Thoracic aorta (tissue), 2 donors: ENCODE data around the gene C17orf67. TPM values are rescaled to one million over a fixed set of nuclear protein-coding genes. Genes with fewer than 3 reads are reported as not detected.

ENCODE experiments used
- ATAC-seq: fragments of 150-250 bp; one replicate; pipeline ENCODE4 v1.8.0; 2017; ENCODE audit warnings: low read depth; ENCODE audit not compliant: insufficient number of reproducible peaks, low FRiP score
- DNase-seq: peaks from one replicate; pipeline ENCODE4 v3.0.0-alpha.2; 2020; ENCODE audit warnings: low spot score
- H3K27ac ChIP-seq, 2 donors: fragments of 200-600 bp; sonication (generic); 1 replicate in 1 of 2; 2 replicates in 1 of 2; pipeline ENCODE4 v1.5.1; 2016; ENCODE audit warnings: mild to moderate bottlenecking in 2 of 2, moderate library complexity in 2 of 2
- H3K27me3 ChIP-seq: fragments of 200-600 bp; sonication (generic); replicated peaks from 2 replicates; pipeline ENCODE4 v1.6.0; 2016; ENCODE audit warnings: mild to moderate bottlenecking; ENCODE audit not compliant: insufficient read depth
- H3K36me3 ChIP-seq: fragments of 200-600 bp; sonication (generic); one replicate; pipeline ENCODE4 v1.5.1; 2016
- H3K4me1 ChIP-seq, 2 donors: fragments of 200-600 bp; sonication (generic); 1 replicate in 1 of 2; 2 replicates in 1 of 2; pipeline versions ENCODE4 v1.5.1 to v1.6.0; 2016; ENCODE audit warnings: low read depth in 2 of 2, mild to moderate bottlenecking in 1 of 2; ENCODE audit not compliant: control insufficient read depth in 1 of 2
- H3K4me3 ChIP-seq: fragments of 200-600 bp; sonication (generic); 2 replicates; pipeline ENCODE4 v1.5.1; 2016; ENCODE audit warnings: mild to moderate bottlenecking
- H3K9me3 ChIP-seq: fragments of 200-600 bp; sonication (generic); 2 replicates; pipeline ENCODE4 v1.5.1; 2016
- total RNA-seq, 2 donors: library from RNA; depleted of rRNA; stranded (reverse); fragments of >200 nt; gene quantifications; one replicate each; pipeline versions ENCODE4 v1.1.0 to v1.2.3, GENCODE V29; 2016
- TF ChIP-seq, protein P1 (sequence below): fragments of 200-600 bp; sonication (generic); IDR thresholded peaks from one replicate; pipeline ENCODE4 v1.5.1; 2019; ENCODE audit warnings: antibody characterized with exemption

Gene C17orf67
- total RNA-seq, 2 donors from 2014 or later: 1.3 to 2.4 TPM

DNA sequence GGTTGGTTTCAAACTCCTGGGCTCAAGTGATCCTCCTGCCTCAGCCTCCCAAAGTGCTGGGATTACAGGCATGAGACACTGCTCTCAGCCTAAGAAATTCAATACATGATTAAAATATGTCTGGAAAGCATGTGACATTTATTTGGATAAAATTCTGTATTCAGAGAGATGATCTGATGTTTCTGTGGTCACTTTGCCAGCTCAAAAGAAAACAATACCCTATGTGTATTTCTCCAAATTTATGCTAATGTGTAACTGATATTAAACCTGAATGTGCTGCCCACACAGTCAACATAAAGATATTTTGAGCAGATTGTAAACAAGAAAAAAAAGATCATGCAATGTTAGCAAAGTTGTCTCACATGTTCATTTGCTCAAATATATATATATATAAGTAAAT is 16.7 kb downstream of the C17orf67 start:
- Histone ChIP-seq H3K27ac (no peak overlapping the region), H3K9me3 (no peaks in the 10 kb centered on the region), H3K4me3 (no peak overlapping the region), H3K4me1 (peaks cover 0 to 4% of the 10 kb centered on the region in 2 donors), H3K36me3 (no peaks in the 10 kb centered on the region), H3K27me3 (no peaks in the 10 kb centered on the region)
- DNase-seq (no peak), ATAC-seq (no peak)
- TF ChIP-seq, protein P1, sequence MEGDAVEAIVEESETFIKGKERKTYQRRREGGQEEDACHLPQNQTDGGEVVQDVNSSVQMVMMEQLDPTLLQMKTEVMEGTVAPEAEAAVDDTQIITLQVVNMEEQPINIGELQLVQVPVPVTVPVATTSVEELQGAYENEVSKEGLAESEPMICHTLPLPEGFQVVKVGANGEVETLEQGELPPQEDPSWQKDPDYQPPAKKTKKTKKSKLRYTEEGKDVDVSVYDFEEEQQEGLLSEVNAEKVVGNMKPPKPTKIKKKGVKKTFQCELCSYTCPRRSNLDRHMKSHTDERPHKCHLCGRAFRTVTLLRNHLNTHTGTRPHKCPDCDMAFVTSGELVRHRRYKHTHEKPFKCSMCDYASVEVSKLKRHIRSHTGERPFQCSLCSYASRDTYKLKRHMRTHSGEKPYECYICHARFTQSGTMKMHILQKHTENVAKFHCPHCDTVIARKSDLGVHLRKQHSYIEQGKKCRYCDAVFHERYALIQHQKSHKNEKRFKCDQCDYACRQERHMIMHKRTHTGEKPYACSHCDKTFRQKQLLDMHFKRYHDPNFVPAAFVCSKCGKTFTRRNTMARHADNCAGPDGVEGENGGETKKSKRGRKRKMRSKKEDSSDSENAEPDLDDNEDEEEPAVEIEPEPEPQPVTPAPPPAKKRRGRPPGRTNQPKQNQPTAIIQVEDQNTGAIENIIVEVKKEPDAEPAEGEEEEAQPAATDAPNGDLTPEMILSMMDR: no peak

DNA sequence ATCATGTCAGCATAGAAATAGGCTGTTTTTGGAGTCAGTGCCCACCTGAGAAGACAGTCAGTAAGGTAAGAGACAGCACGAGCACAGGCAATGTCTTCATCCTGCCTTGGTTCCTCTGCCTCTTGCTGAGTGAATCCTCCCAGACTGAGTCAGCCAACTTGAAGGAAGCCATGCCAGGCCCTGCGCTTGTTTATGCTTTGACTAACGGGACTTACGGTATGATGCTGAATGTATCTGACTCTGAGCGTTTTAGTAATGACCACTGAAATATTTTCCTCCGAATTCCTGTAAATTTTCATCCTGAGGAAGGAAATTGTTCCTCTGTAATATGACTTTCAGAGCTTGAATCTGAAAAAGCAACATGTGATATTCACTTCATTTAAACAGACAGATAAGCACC is 18.0 kb downstream of the C17orf67 start:
- TF ChIP-seq, protein P1: no peak
- ATAC-seq: no peak

DNA sequence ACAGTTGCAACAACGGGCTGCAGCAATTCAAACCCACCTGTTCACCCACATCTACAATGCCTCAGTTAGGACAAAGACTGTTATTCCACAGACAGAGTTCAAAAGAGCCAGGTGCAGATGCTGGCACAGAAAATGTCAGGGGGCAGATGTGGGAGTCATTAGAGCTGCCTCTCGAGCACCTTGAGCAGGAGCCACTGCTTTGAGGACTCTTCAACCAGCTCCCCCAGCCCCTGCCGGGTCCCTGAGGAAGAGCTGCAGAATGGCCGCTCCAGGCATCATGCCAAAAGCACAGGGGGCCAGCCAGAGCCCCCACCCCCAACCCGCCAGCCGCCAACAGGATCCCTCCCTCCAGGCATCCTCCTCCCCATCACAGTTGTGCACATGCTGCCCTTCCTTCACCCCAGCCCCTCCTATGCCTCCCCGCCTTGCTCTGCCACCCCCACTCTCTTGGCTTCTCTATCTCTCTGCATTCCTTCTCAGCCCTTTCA is 20.8 kb downstream of the C17orf67 start:
- H3K27ac ChIP-seq: no peak overlapping the region
- H3K4me1 ChIP-seq: no peaks in the 10 kb centered on the region
- TF ChIP-seq, protein P1: no peak
- no peaks in the 10 kb centered on the region for H3K36me3 ChIP-seq
- no peaks in the 10 kb centered on the region for H3K9me3 ChIP-seq
- no peaks in the 10 kb centered on the region for H3K27me3 ChIP-seq
- DNase-seq (no peak), ATAC-seq (no peak)
- no peak overlapping the region for H3K4me3 ChIP-seq

More for the DNA sequence above, 18.0 kb downstream of the C17orf67 start:
- Histone ChIP-seq H3K36me3 (no peaks in the 10 kb centered on the region), H3K4me3 (no peak overlapping the region), H3K27me3 (no peaks in the 10 kb centered on the region), H3K4me1 (peaks cover 0 to 4% of the 10 kb centered on the region in 2 donors), H3K27ac (no peak overlapping the region), H3K9me3 (no peaks in the 10 kb centered on the region)
- DNase-seq: no peak

DNA sequence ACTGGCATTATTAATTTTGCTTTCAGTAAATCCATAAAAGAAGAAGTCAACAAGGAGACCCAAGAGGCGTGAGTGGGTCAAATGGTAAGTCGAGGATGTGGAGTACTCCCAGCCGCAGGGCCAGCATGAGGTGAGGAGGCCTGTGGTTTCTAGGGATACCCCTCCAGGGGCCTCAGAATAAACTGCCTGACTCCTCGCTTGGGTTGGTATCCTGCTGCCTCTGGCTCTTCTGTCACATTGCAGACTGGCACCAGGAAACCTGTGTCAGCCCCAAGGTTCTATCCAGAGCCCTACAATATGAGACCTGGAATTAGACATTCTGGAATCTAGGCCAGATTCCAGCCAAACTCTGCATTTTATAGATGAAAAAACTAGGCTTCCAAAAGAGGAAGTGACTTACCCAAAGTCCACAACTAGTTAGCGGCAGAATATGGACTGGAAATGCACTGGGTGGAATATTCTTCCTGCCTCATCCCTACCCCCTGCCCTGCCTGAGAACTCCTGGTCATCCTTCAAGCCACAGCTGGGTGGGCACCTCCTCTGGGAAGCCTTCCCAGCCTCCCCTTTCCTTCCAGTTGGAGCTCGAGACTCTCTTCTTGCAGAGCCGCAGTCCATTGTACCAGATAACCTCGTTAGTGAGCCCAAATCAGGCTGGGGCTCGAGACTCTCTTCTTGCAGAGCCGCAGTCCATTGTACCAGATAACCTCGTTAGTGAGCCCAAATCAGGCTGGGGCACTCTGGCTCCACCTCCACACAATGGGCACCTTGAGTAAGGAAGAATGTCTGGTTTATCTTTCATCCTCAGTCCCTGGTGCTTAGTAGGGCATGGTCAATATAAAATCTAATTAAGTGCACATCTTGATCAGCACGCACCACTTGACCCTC is 22.6 kb downstream of the C17orf67 start:
- TF ChIP-seq, protein P1: no peak
- Histone ChIP-seq H3K27ac (no peak overlapping the region), H3K4me3 (no peak overlapping the region), H3K4me1 (no peaks in the 10 kb centered on the region), H3K36me3 (no peaks in the 10 kb centered on the region), H3K27me3 (no peaks in the 10 kb centered on the region), H3K9me3 (no peaks in the 10 kb centered on the region)
- DNase-seq (no peak), ATAC-seq (no peak)

DNA sequence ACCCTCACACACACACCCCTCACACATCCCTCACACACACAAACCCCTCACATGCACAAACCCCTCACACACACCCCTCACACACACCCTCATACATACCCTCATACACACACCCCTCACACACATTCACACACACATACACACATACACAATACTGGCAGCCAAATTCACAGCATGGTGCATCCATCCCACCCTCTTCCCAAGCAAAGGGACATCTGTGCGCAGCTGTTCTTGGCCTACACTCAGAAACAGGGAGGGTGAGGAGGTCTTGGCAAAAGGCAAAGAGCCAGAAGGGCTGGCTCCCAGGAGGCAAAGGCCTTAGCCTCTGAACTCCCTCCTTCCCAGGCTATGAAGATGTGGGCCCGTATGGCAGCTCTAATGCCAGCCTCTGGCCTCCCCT is 23.4 kb downstream of the C17orf67 start:
- TF ChIP-seq, protein P1: no peak
- DNase-seq: no peak
- no peaks in the 10 kb centered on the region for H3K9me3 ChIP-seq
- H3K27me3 ChIP-seq: no peaks in the 10 kb centered on the region
- no peaks in the 10 kb centered on the region for H3K4me1 ChIP-seq
- no peak overlapping the region for H3K27ac ChIP-seq
- ATAC-seq: no peak
- H3K4me3 ChIP-seq: no peak overlapping the region
- H3K36me3 ChIP-seq: no peaks in the 10 kb centered on the region
